ENCODE measurements around the gene STARD13. TPM values are rescaled to one million over a fixed set of nuclear protein-coding genes. Genes with fewer than 3 reads are reported as not detected.
A peak's percentile ranks its signal among the peaks of the same experiment; 100 is the strongest.
"Not testable (repeated sequence)": the region's sequence is repeated elsewhere in the genome, so short reads cannot be mapped to it uniquely, and the experiment has no call there.

The STARD13 gene
- total RNA-seq, 1 donor from 2014 or later, result 36.4 TPM

DNA sequence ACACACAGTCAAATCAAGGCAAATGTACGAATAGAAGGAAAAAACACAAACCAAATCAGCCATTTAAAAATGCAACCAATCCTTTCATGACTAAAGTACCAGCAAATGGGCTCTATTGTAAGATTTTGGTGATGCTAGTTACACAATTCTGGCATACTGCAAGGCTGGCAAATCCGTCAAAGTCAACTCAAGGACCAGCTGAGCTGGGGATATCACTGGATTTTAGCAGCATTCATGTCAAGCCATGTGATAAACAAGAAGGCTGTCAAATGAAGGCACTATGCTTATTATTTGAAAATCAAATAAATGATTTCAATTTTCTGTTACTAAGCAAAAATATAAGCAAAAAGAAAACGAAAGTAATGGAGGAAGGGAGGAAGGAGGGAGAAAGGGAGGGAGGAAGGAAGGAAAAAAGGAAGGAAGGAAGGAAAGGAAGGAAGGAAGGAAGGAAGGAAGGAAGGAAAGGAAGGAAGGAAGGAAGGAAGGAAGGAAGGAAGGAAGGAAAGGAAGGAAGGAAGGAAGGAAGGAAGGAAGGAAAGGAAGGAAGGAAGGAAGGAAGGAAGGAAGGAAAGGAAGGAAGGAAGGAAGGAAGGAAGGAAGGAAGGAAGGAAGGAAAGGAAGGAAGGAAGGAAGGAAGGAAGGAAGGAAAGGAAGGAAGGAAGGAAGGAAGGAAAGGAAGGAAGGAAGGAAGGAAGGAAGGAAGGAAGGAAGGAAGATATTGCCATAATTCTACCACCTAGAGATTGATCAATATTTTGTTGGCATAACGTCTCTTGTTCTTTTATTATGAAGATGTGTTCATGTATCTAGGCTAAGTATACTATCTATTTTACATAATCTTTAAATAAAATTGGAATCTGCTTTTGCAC is 108.0 kb downstream of the STARD13 start:
- intact Hi-C loops (cut with DNase I); ATAC-seq (ENCODE audit: poor library complexity); DNase-seq: not testable (repeated sequence)

DNA sequence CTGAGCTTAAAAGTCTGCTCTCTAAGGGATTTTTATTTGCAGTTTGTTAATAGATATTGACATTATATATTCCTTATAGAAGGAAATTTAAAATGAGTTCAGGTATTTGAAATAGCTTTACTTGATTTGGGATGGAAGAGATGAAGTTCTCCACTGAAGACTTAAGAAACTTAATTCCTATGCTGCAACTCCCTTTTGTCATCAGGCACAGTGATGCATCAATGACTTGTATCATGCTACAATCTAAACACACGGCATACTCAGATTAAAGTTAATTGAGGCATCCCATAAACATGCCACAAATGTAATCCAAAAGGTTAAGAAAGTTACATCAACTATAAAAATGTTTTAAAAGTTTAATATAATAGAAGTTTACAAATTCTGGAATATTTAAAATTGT is 109.0 kb downstream of the STARD13 start:
- intact Hi-C loops (cut with DNase I), result no loop called here
- no peak for ATAC-seq (ENCODE audit: poor library complexity)
- DNase-seq, result no peak

DNA sequence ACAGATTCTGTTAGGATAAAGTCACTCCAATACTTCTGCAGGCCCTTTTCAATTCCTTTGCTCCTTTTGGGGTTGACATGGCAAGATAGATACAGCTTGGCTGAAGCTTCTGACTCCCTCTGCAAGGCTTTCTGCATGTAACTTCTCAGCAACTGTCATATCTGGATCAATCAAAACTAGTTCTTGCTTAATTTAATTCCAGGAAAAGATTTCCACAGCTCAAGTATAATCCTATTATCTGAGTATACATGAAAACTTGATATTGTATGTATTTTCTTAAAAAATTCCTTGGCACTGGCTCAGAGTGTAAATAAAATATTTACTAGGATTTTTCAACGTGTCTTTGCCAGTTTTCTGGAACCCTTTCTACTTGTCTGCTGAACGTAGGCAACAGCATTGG is 109.6 kb downstream of the STARD13 start:
- DNase-seq (no peak), ATAC-seq (ENCODE audit: poor library complexity) (no peak)
- intact Hi-C loops (cut with DNase I), result no loop called here

GRCh38 chr13:33174931-33175330 is 110.6 kb downstream of the STARD13 start:
- ATAC-seq (ENCODE audit: poor library complexity) (no peak), DNase-seq (no peak)
- intact Hi-C loops (cut with DNase I), result no loop called here

GRCh38 chr13:33174491-33174890 is 111.1 kb downstream of the STARD13 start:
- no peak for DNase-seq
- no peak for ATAC-seq (ENCODE audit: poor library complexity)
- intact Hi-C loops (cut with DNase I), result no loop called here

GRCh38 chr13:33172911-33173310 is 112.6 kb downstream of the STARD13 start:
- intact Hi-C loops (cut with DNase I), result no loop called here
- DNase-seq, result no peak
- ATAC-seq (ENCODE audit: poor library complexity), result no peak

DNA sequence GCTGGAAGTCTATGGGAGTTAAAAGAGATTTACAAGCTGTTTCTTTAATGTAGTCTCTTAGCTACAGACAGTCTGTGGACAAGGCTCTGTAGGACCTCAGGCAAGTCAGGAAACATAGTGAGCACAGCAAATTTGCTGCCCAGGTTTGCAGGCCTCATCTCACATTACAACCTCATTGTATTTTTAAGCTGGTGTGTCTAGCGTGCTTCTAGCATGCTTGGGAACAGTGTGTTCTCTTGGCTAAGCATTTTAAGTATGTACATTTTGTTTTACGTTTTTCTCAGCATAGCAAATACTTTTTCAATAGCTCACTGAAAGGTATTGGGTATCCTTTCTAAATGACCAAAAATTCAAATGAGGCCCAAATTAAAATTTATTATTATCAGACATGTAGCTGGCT is 113.2 kb downstream of the STARD13 start:
- ATAC-seq (ENCODE audit: poor library complexity) (peak; percentile 65), DNase-seq (no peak)
- intact Hi-C loops (cut with DNase I), result no loop called here

DNA sequence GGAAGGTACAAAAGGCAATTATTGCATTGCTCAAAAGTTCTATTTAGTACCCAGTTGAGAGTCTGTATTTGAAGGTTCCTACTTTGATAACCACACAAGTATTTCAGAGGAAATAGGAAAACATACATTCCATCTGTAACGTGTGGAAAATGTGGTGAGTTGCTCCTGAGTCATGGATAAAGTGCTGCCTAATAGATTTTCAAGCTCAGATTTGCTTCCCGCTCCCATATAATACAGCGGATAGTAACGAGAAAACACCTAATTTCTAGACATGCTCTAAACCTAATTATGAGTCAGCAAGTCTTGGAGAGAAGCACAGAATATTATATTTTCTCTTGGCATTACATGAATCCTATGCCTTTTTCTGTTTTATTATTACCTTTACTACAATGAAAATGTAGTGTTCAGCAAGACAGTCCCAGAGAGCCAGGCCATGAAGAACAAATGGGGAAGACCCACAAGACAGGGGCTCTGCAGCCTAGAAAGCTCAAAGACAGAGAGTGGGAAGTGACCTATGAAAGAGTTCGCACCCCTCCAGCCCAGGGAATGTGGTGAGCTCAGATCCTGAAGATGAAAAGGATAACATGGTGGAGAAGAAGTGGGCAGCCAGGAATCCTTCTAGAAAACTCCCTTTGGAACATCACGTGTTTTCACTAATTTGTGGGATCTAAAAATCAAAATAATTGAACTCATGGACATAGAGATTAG is 116.1 kb downstream of the STARD13 start:
- DNase-seq (no peak), ATAC-seq (ENCODE audit: poor library complexity) (no peak)
- intact Hi-C loops (cut with DNase I), result no loop called here

GRCh38 chr13:33168321-33168960 is 117.1 kb downstream of the STARD13 start:
- ATAC-seq (ENCODE audit: poor library complexity), result peak; percentile 50
- intact Hi-C loops (cut with DNase I), result no loop called here

GRCh38 chr13:33167491-33167890 is 118.1 kb downstream of the STARD13 start:
- intact Hi-C loops (cut with DNase I), result no loop called here
- DNase-seq (no peak), ATAC-seq (ENCODE audit: poor library complexity) (no peak)

More at GRCh38 chr13:33168321-33168960, 117.1 kb downstream of the STARD13 start:
- no peak for DNase-seq

DNA sequence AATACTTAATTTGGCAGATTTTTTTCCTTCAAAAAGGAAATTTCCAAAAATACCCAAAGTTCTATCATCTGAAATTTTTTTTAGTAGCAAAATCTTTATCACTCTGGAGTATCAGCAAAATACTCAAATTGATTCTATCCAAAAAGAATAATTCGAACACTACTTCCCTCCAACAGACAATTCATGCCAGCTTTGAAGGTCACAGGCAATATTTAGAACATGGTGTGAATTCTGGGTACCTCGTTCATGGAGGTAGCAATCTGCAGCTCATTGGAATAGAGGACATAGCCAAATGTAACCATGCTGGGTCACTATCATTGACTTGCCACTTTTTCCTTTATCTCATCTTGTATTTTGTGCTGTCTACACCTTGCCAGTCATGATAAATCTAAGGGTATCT is 119.8 kb downstream of the STARD13 start:
- ATAC-seq (ENCODE audit: poor library complexity), result no peak
- intact Hi-C loops (cut with DNase I), result no loop called here
- no peak for DNase-seq

- ATAC-seq (ENCODE audit: poor library complexity) (no peak), DNase-seq (no peak)
- intact Hi-C loops (cut with DNase I), result no loop called here
These were observed 121.2 kb downstream of the STARD13 start for GRCh38 chr13:33164331-33164730.

GRCh38 chr13:33162725-33163124 is 122.8 kb downstream of the STARD13 start:
- ATAC-seq (ENCODE audit: poor library complexity); intact Hi-C loops (cut with DNase I); DNase-seq: not testable (repeated sequence)

- DNase-seq, result no peak
- intact Hi-C loops (cut with DNase I), result no loop called here
- no peak for ATAC-seq (ENCODE audit: poor library complexity)
These were observed 126.7 kb downstream of the STARD13 start for GRCh38 chr13:33158816-33159215.

- ATAC-seq (ENCODE audit: poor library complexity) (no peak), DNase-seq (no peak)
- intact Hi-C loops (cut with DNase I), result no loop called here
These were observed 127.3 kb downstream of the STARD13 start for GRCh38 chr13:33158271-33158670.

GRCh38 chr13:33154911-33155310 is 130.6 kb downstream of the STARD13 start:
- no peak for ATAC-seq (ENCODE audit: poor library complexity)
- intact Hi-C loops (cut with DNase I), result no loop called here
- no peak for DNase-seq

DNA sequence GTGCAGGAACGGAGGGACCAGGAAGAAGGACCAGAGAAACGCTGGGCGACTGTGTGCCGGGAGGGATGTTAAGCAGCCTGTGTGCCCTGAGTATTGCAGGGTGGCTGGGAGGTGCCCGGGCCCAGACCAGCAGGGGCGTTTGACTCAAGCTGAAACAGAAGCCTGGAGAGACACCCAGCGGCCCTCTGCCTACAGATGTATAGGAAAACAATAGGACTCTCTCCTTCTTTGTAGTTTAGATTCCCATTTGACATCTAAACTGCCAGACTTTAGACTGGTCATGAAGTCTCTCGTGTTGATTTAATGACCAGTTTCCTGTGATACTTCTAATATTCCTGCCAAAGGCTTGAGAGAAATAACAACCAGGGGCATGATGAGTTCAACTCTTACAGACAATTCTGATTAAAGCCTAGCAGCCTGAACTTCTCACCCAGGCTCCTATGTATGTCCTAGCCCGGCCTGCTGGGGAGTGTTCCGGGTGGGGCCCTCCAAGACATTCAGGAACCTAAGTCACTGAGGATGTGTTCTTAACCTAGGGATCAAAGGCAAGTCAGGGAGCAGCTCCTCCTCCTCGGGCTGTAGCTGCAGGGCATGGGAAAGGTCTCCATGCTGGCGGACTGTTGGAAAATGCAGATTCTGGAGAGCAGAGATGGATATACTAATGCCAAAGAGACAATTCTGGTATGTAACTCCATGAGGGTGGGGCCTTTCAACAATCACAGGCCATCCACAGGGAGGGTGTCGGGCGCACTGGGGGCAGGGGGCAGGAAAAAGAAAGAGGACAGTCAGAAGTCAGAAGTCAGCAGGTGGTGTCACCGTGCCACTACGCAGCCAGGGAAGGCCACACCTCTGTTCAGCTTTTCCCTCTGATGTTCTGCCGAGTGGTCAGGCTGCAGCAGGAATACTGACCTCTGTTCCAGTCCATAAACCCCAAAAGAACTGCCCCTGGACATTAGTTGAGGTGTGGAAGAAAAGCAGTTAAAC is 131.8 kb downstream of the STARD13 start:
- ATAC-seq (ENCODE audit: poor library complexity) (peak; percentile 62), DNase-seq (peak; percentile 61)
- intact Hi-C loops (cut with DNase I), result no loop called here

- no peak for ATAC-seq (ENCODE audit: poor library complexity)
- no peak for DNase-seq
- intact Hi-C loops (cut with DNase I), result no loop called here
These were observed 133.2 kb downstream of the STARD13 start for GRCh38 chr13:33152389-33152788.

Data from Right ventricle myocardium superior (tissue), 1 donor.